GM12878 (cell line): ENCODE data around the gene SORT1. TPM values are rescaled to one million over a fixed set of nuclear protein-coding genes. Genes with fewer than 3 reads are reported as not detected.
A peak's percentile ranks its signal among the peaks of the same experiment; 100 is the strongest.

Experiments used
- ATAC-seq: fragments of 200-7000 bp; cut with Tn5 transposase; 3 replicates; pipeline ENCODE4 v1.9.1; 2020; ENCODE audit warnings: mild to moderate bottlenecking, moderate library complexity
- BruUV-seq: library from RNA; stranded (reverse); fragments of 400-500 nt; replicated peaks from 2 replicates; lab custom pipeline; 2021; lab: Mats Ljungman, UMichigan
- CTCF ChIA-PET: fragments of 300-600 bp; sonication (Branson Sonifier 250); formaldehyde crosslinking; extraction: SDS; loops from one replicate; lab custom pipeline; 2021; ENCODE audit warnings: inconsistent platforms; lab: Yijun Ruan, JAX
- POLR2A ChIA-PET: fragments of 350-600 bp; formaldehyde crosslinking; extraction: SDS; loops from one replicate; lab custom pipeline; 2021; ENCODE audit warnings: inconsistent platforms; lab: Charles Lee
- RAD21 ChIA-PET: fragments of 300-600 bp; sonication (Branson Sonifier 250); formaldehyde crosslinking; loops from one replicate; lab custom pipeline; 2023; ENCODE audit warnings: antibody characterized with exemption; ENCODE audit not compliant: unreplicated experiment; lab: Charles Lee
- SMC1A ChIA-PET: fragments of 300-600 bp; sonication (Branson Sonifier 250); formaldehyde crosslinking; loops from one replicate; lab custom pipeline; 2023; ENCODE audit not compliant: unreplicated experiment, uncharacterized antibody; lab: Charles Lee
- DNase-seq: peaks from one replicate; pipeline ENCODE4 v3.0.0-alpha.2; 2011; ENCODE audit warnings: low read depth, low spot score
- FAIRE-seq: peaks from 3 replicates; lab custom pipeline; 2011; peaks lifted over from hg19 to GRCh38; lab: Jason Lieb, UNC
- H2AFZ ChIP-seq: 2 replicates; pipeline ENCODE4 v1.6.0; 2011; ENCODE audit warnings: low read depth, low read length, control low read depth; ENCODE audit not compliant: control insufficient read depth
- H3K27ac ChIP-seq: 2 replicates; pipeline ENCODE4 v1.5.1; 2011; ENCODE audit warnings: control low read depth; ENCODE audit not compliant: control insufficient read depth, insufficient read depth
- H3K27me3 ChIP-seq, 2 experiments: replicated peaks in 1 of 2; 2 replicates each; pipeline versions ENCODE4 v1.6.0 to v1.6.1; 2011; ENCODE audit warnings: low read length in 1 of 2; ENCODE audit not compliant: control insufficient read depth in 2 of 2, insufficient read depth in 2 of 2
- H3K36me3 ChIP-seq, 2 experiments: 2 replicates each; pipeline ENCODE4 v1.5.1; 2011; ENCODE audit warnings: low read length in 1 of 2; ENCODE audit not compliant: control insufficient read depth in 2 of 2, insufficient read depth in 2 of 2
- H3K4me1 ChIP-seq: 2 replicates; pipeline ENCODE4 v1.6.1; 2011; ENCODE audit warnings: mild to moderate bottlenecking, low read length, moderate library complexity, mixed read lengths; ENCODE audit not compliant: control insufficient read depth, insufficient read depth
- H3K4me2 ChIP-seq: 2 replicates; pipeline ENCODE4 v1.6.0; 2011; ENCODE audit warnings: control low read depth; ENCODE audit not compliant: control insufficient read depth, insufficient read depth
- H3K4me3 ChIP-seq: fragments of 200-600 bp; sonication (generic); 2 replicates; pipeline ENCODE4 v1.5.1; 2016
- H3K79me2 ChIP-seq: 2 replicates; pipeline ENCODE4 v1.6.0; 2011; ENCODE audit warnings: low read length; ENCODE audit not compliant: control insufficient read depth, insufficient read depth
- H3K9ac ChIP-seq: 2 replicates; pipeline ENCODE4 v1.8.0; 2011; ENCODE audit warnings: low read length, control low read depth, mixed read lengths; ENCODE audit not compliant: control insufficient read depth, insufficient read depth
- H3K9me3 ChIP-seq: replicated peaks from 3 replicates; pipeline ENCODE4 v1.5.1; 2011; ENCODE audit warnings: mild to moderate bottlenecking, low read length; ENCODE audit not compliant: control insufficient read depth, insufficient read depth
- H4K20me1 ChIP-seq: 2 replicates; pipeline ENCODE4 v1.6.0; 2011; ENCODE audit not compliant: control insufficient read depth, insufficient read depth
- ATF7 ChIP-seq: fragments of 450-650 bp; IDR thresholded peaks from 2 replicates; pipeline ENCODE4 v1.6.1; 2016; ENCODE audit warnings: low read depth, mild to moderate bottlenecking
- EP300 ChIP-seq, 2 experiments: fragments of 150-350 bp in 1 of 2; IDR thresholded peaks; 2 replicates each; pipeline ENCODE4 v1.6.1; 2011 to 2012; ENCODE audit warnings: low read depth in 2 of 2, low read length in 2 of 2, borderline replicate concordance in 1 of 2, improper control_type of control experiment in 1 of 2, inconsistent platforms in 1 of 2; ENCODE audit not compliant: control insufficient read depth in 1 of 2
- NR2F1 ChIP-seq: fragments of 450-650 bp; conservative IDR thresholded peaks from 2 replicates; pipeline ENCODE4 v1.6.1; 2017; ENCODE audit warnings: mild to moderate bottlenecking
- PKNOX1 ChIP-seq: fragments of 450-650 bp; IDR thresholded peaks from 2 replicates; pipeline ENCODE4 v1.6.1; 2016; ENCODE audit warnings: mild to moderate bottlenecking
- POLR2A ChIP-seq: IDR thresholded peaks from 2 replicates; pipeline ENCODE4 v1.6.1; 2011; ENCODE audit warnings: low read depth, mild to moderate bottlenecking, low read length
- POLR2AphosphoS2 ChIP-seq: IDR thresholded peaks from 2 replicates; pipeline ENCODE4 v1.6.1; 2011; ENCODE audit warnings: low read depth, mild to moderate bottlenecking, low read length, improper control_type of control experiment, moderate library complexity
- RB1 ChIP-seq: fragments of 450-650 bp; formaldehyde crosslinking; IDR thresholded peaks from 2 replicates; pipeline ENCODE4 v1.6.1; 2017; ENCODE audit warnings: mild to moderate bottlenecking, borderline replicate concordance
- STAT1 ChIP-seq: fragments of 450-650 bp; conservative IDR thresholded peaks from 2 replicates; pipeline ENCODE4 v1.6.1; 2014; ENCODE audit warnings: antibody characterized with exemption, mild to moderate bottlenecking
- TBL1XR1 ChIP-seq: IDR thresholded peaks from 2 replicates; pipeline ENCODE4 v1.6.1; 2012; ENCODE audit warnings: low read depth, low read length, improper control_type of control experiment
- ZBTB33 ChIP-seq: fragments of 450-650 bp; IDR thresholded peaks from 2 replicates; pipeline ENCODE4 v1.6.1; 2017; ENCODE audit warnings: mild to moderate bottlenecking
- ZBTB40 ChIP-seq: fragments of 450-650 bp; IDR thresholded peaks from 2 replicates; pipeline ENCODE4 v1.6.1; 2016; ENCODE audit warnings: mild to moderate bottlenecking, moderate library complexity, borderline replicate concordance
- WGBS: methylation state at CpG from one replicate; pipeline ENCODE4 v1.1.6; 2016; ENCODE audit warnings: low lambda C conversion rate; ENCODE audit not compliant: insufficient replicate concordance, insufficient coverage; ENCODE audit errors: missing lambda C conversion rate; 5-methylcytosine and 5-hydroxymethylcytosine counted together
- in situ Hi-C: fragments of 300-500 bp; cut with MboI; formaldehyde crosslinking; loops from 9 replicates; pipeline ENCODE4 v1.14.3; 2018; ENCODE audit warnings: mixed read lengths
- intact Hi-C: fragments of 100-400 bp; cut with micrococcal nuclease; formaldehyde crosslinking; loops from one replicate; pipeline ENCODE4 v1.14.2; 2022; ENCODE audit not compliant: unreplicated experiment
- polyA plus RNA-seq, 11 experiments: library from polyadenylated mRNA; depleted of rRNA in 4 of 11; unstranded in 6 of 11; stranded (reverse) in 5 of 11; fragments of >200 nt; fragmentation: Nextera tagmentation in 4 of 11; fragmentation: Illumina TruSeq in 1 of 11; extraction: Ambion mirVana in 4 of 11; extraction: Trizol in 1 of 11; gene quantifications; 1 replicate in 1 of 11; 2 replicates in 10 of 11; pipeline versions ENCODE4 v1.2.1 to v1.2.3, GENCODE V29; 2011 to 2016; ENCODE audit warnings: inconsistent platforms in 2 of 11, missing spikeins in 2 of 11, low read depth in 1 of 11
- total RNA-seq, 4 experiments: library from RNA; depleted of rRNA in 3 of 4; stranded (reverse); fragments of >200 nt in 3 of 4; fragmentation: Illumina TruSeq in 1 of 4; extraction: Trizol in 1 of 4; gene quantifications; 2 replicates each; pipeline versions ENCODE4 v1.2.1 to v1.2.3, GENCODE V29; 2013 to 2021

Gene SORT1
- total and polyA plus RNA-seq, 10 of the 15 experiments (the other 5 are each of a cell fraction or from before 2014, with no cell fraction given) = 0.06 to 1.9 (median 0.33) TPM; not detected in 1

- TF ChIP-seq ZBTB40 (peak; percentile 62; the same call in 1 of the 2 replicates), TBL1XR1 (no peak), POLR2AphosphoS2 (no peak)
Measured at GRCh38 chr1:109282952-109283747, 114.6 kb downstream of the SORT1 start, which contains the start of gene PSRC1 (continued).

GRCh38 chr1:109282497-109282951 lies 115.2 kb downstream of the SORT1 start:
- ATAC-seq (no peak), FAIRE-seq (no peak), DNase-seq (no peak)
- ChIA-PET CTCF (interaction anchor here (0.6 to 2.9 kb wide), 14 partner anchors 10 to 702 kb away, joined by 3 to 31 read pairs (median 4); partner anchors contain the start of genes AHCYL1, ATXN7L2 and SORT1), SMC1A (interaction anchor here (0.6 to 3.1 kb wide), 6 partner anchors 14 to 266 kb away, joined by 3 to 19 read pairs (median 4); partner anchors contain the start of genes GNAI3 and SORT1), POLR2A (interaction anchor here (1.3 to 1.5 kb wide), 2 partner anchors 10 to 143 kb away, joined by 3 to 5 read pairs; partner anchors contain the start of gene PSMA5), RAD21 (interaction anchor here (0.8 to 3.3 kb wide), 9 partner anchors 25 to 266 kb away, joined by 3 to 21 read pairs (median 4); partner anchors contain the start of genes GNAI3 and SORT1)
- no peaks in the 10 kb centered on the region for H3K27me3 ChIP-seq
- peak overlapping the region; percentile 86 for H3K4me3 ChIP-seq
- in situ Hi-C loops (no loop called here), intact Hi-C loops (no loop called here)
- H3K4me1 ChIP-seq = peaks cover 3% of the 10 kb centered on the region
- H4K20me1 ChIP-seq = no peaks in the 10 kb centered on the region
- peak overlapping the region; percentile 96 for H2AFZ ChIP-seq
- no peak overlapping the region for H3K27ac ChIP-seq
- BruUV-seq = no TSS peak
- H3K9ac ChIP-seq = peak overlapping the region; percentile 66; the same call in 1 of the 2 replicates
- H3K4me2 ChIP-seq = peak overlapping the region; percentile 100
- no peaks in the 10 kb centered on the region for H3K9me3 ChIP-seq
- TF ChIP-seq ATF7 = no peak
- no peak for TF ChIP-seq STAT1
- TF ChIP-seq RB1 = no peak
- no peak for TF ChIP-seq EP300 (IDR thresholded peaks at IDR 0.05; ENCODE audit: borderline replicate concordance in 1 of 2, control insufficient read depth in 1 of 2, low read depth in 2 of 2, low read length in 2 of 2)
- no peak for TF ChIP-seq POLR2A
- TF ChIP-seq PKNOX1 = no peak
- TF ChIP-seq NR2F1 = no peak
- TF ChIP-seq ZBTB33 = no peak
- H3K79me2 ChIP-seq = no peaks in the 10 kb centered on the region
- H3K36me3 ChIP-seq = no peaks in the 10 kb centered on the region
- WGBS = 10% methylated on average over 10 of the region's 10 CpGs
